ENCODE results near the gene TMEM213. TPM values are rescaled to one million over a fixed set of nuclear protein-coding genes. Genes with fewer than 3 reads are reported as not detected.

Gene TMEM213
- total RNA-seq, 1 experiment from 2014 or later = not detected

DNA sequence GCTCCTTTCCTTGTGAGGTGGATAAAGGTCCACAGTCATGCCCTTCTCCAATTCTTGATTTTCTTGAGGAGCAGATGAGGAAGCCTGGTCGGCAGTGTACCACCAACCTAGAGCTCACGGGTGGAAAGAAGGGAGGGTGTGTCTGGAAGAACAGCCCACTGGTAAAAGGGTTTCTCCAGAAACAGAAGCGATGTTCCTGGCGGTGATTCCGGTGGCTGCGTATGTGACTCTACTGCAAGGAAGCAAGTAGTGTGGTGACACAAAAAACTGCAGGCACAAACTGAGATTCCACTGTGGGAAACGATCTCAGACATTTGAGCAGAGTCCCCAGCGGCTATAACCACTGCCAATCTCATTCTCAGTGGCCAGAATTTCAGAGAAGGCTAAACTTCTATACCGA is 66.1 kb downstream of the TMEM213 start:
- H2AFZ ChIP-seq (ENCODE audit: low read depth, low read length, poor library complexity, severe bottlenecking) = no peak overlapping the region
- no peaks in the 10 kb centered on the region for H3K27me3 ChIP-seq (ENCODE audit: insufficient read depth, low read length)
- H3K79me2 ChIP-seq (ENCODE audit: insufficient read depth, low read length) = no peaks in the 10 kb centered on the region
- no peaks in the 10 kb centered on the region for H4K20me1 ChIP-seq (ENCODE audit: insufficient read depth)
- POLR2A ChIA-PET = no interaction called here
- BruUV-seq (replicated peaks) = no TSS peak
- no peak for TF ChIP-seq POLR2A (IDR thresholded peaks at IDR 0.05; ENCODE audit: borderline replicate concordance, extremely low read depth, insufficient read depth, insufficient read length)
- TF ChIP-seq CBX3 (IDR thresholded peaks at IDR 0.05; ENCODE audit: low read depth) = no peak
- TF ChIP-seq SIN3A (IDR thresholded peaks at IDR 0.05; ENCODE audit: low read depth) = no peak
- TF ChIP-seq YY1 (IDR thresholded peaks at IDR 0.05; ENCODE audit: extremely low read depth, insufficient replicate concordance, low read depth, low read length) = no peak
- TF ChIP-seq ELF1 (IDR thresholded peaks at IDR 0.05; ENCODE audit: borderline replicate concordance, low read depth) = no peak
- no peak for TF ChIP-seq POLR2AphosphoS5 (IDR thresholded peaks at IDR 0.05; ENCODE audit: low read depth, low read length)
- no peak for TF ChIP-seq TCF7L2 (IDR thresholded peaks at IDR 0.05; ENCODE audit: borderline replicate concordance, extremely low read depth, insufficient read depth, insufficient read length)
- TF ChIP-seq, protein P1, sequence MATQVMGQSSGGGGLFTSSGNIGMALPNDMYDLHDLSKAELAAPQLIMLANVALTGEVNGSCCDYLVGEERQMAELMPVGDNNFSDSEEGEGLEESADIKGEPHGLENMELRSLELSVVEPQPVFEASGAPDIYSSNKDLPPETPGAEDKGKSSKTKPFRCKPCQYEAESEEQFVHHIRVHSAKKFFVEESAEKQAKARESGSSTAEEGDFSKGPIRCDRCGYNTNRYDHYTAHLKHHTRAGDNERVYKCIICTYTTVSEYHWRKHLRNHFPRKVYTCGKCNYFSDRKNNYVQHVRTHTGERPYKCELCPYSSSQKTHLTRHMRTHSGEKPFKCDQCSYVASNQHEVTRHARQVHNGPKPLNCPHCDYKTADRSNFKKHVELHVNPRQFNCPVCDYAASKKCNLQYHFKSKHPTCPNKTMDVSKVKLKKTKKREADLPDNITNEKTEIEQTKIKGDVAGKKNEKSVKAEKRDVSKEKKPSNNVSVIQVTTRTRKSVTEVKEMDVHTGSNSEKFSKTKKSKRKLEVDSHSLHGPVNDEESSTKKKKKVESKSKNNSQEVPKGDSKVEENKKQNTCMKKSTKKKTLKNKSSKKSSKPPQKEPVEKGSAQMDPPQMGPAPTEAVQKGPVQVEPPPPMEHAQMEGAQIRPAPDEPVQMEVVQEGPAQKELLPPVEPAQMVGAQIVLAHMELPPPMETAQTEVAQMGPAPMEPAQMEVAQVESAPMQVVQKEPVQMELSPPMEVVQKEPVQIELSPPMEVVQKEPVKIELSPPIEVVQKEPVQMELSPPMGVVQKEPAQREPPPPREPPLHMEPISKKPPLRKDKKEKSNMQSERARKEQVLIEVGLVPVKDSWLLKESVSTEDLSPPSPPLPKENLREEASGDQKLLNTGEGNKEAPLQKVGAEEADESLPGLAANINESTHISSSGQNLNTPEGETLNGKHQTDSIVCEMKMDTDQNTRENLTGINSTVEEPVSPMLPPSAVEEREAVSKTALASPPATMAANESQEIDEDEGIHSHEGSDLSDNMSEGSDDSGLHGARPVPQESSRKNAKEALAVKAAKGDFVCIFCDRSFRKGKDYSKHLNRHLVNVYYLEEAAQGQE (IDR thresholded peaks at IDR 0.05; ENCODE audit: low read depth) = no peak
- no peak for TF ChIP-seq ZNF274 (IDR thresholded peaks at IDR 0.05; ENCODE audit: low read depth, low read length)
- no peak for TF ChIP-seq JUND (IDR thresholded peaks at IDR 0.05)
- H3K4me1 ChIP-seq (ENCODE audit: control insufficient read depth in 1 of 2, insufficient read depth in 2 of 2, low read length in 2 of 2) = peaks cover 0 to 8% of the 10 kb centered on the region in 2 experiments; a peak in 2 of 4 replicates
- no peak for ATAC-seq
- no peak overlapping the region for H3K27ac ChIP-seq (ENCODE audit: low read depth, low read length)
- no peak for DNase-seq (ENCODE audit: low read depth, low spot score)
- H3K9ac ChIP-seq (ENCODE audit: low read length) = no peak overlapping the region
- no peak overlapping the region for H3K4me3 ChIP-seq (replicated peaks in 1 of 2; ENCODE audit: low read depth in 1 of 2, low read length in 2 of 2)
- H3K9me2 ChIP-seq (ENCODE audit: insufficient read depth) = no peaks in the 10 kb centered on the region
- 0 out of 4 replicates have a peak, but pooled peaks cover 0 to 2% of the 10 kb centered on the region in 2 experiments for H3K36me3 ChIP-seq (ENCODE audit: control insufficient read depth in 1 of 2, insufficient read depth in 2 of 2, low read length in 2 of 2)
- RAD21 ChIA-PET (ENCODE audit: low non-redundant PET in 1 of 2, low total read pairs in 2 of 2, uncharacterized antibody in 2 of 2, unreplicated experiment in 2 of 2) = no interaction called here
- CTCF ChIA-PET = no interaction called here
- intact Hi-C loops (cut with micrococcal nuclease) = no loop called here
- H3K9me3 ChIP-seq (ENCODE audit: control insufficient read depth in 1 of 2, insufficient read depth in 1 of 2, low read depth in 1 of 2, low read length in 2 of 2) = no peaks in the 10 kb centered on the region
- no peak overlapping the region for H3K4me2 ChIP-seq (ENCODE audit: low read length)
